ENCODE data around the gene CYP4A22. TPM values are rescaled to one million over a fixed set of nuclear protein-coding genes. Genes with fewer than 3 reads are reported as not detected.
"Not testable (repeated sequence)": the region's sequence is repeated elsewhere in the genome, so short reads cannot be mapped to it uniquely, and the experiment has no call there.

CYP4A22 gene
- total and polyA plus RNA-seq, 9 of the 15 experiments (the other 6 are each of a cell fraction or from before 2014, with no cell fraction given) = 0.07 TPM; not detected in 8

- H3K9ac ChIP-seq (ENCODE audit: insufficient read depth in 1 of 2, low read depth in 2 of 2, low read length in 2 of 2); H3K4me1 ChIP-seq (replicated peaks in 1 of 2; ENCODE audit: control insufficient read depth in 2 of 2, insufficient read depth in 2 of 2, low read length in 2 of 2); CTCF ChIA-PET (ENCODE audit: low intra/inter-chr PET ratio); BruUV-seq (replicated peaks); H3K36me3 ChIP-seq (ENCODE audit: control insufficient read depth, insufficient read depth, low read length); H3K27ac ChIP-seq (ENCODE audit: extremely low read depth, low read depth, low read length); H3K27me3 ChIP-seq (ENCODE audit: control insufficient read depth in 2 of 2, insufficient read depth in 2 of 2, low read length in 2 of 2); H3K9me3 ChIP-seq (replicated peaks; ENCODE audit: control insufficient read depth, insufficient read depth, low read depth, low read length); H4K20me1 ChIP-seq (replicated peaks; ENCODE audit: control insufficient read depth, insufficient read depth, low read length); ATAC-seq; H3K79me2 ChIP-seq (ENCODE audit: control insufficient read depth, insufficient read depth, low read length); H3K4me2 ChIP-seq (ENCODE audit: insufficient read depth, low read length); in situ Hi-C loops (cut with MboI); DNase-seq (ENCODE audit: extremely low read depth in 1 of 4, low spot score in 3 of 4); POLR2A ChIA-PET; H3K4me3 ChIP-seq; H2AFZ ChIP-seq (ENCODE audit: low read depth, low read length); FAIRE-seq; H3K9me1 ChIP-seq (ENCODE audit: control insufficient read depth, insufficient read depth, low read length): not testable (repeated sequence)
- intact Hi-C loops (cut with micrococcal nuclease) = loop anchor here (10.0 kb wide), 1 partner anchor 65 kb away; no protein-coding TSS in a partner anchor
These were observed 27.8 kb upstream of the CYP4A22 start for GRCh38 chr1:47109482-47109881.

- Histone ChIP-seq H3K79me2 (ENCODE audit: control insufficient read depth, insufficient read depth, low read length) (no peaks in the 10 kb centered on the region), H3K9me3 (replicated peaks; ENCODE audit: control insufficient read depth, insufficient read depth, low read depth, low read length) (no peaks in the 10 kb centered on the region), H3K27ac (ENCODE audit: extremely low read depth, low read depth, low read length) (no peak overlapping the region), H3K27me3 (ENCODE audit: control insufficient read depth in 2 of 2, insufficient read depth in 2 of 2, low read length in 2 of 2) (no peaks in the 10 kb centered on the region), H4K20me1 (replicated peaks; ENCODE audit: control insufficient read depth, insufficient read depth, low read length) (no peaks in the 10 kb centered on the region), H2AFZ (ENCODE audit: low read depth, low read length) (no peak overlapping the region), H3K4me3 (no peak overlapping the region), H3K9ac (ENCODE audit: insufficient read depth in 1 of 2, low read depth in 2 of 2, low read length in 2 of 2) (no peak overlapping the region), H3K9me1 (ENCODE audit: control insufficient read depth, insufficient read depth, low read length) (no peaks in the 10 kb centered on the region), H3K36me3 (ENCODE audit: control insufficient read depth, insufficient read depth, low read length) (no peaks in the 10 kb centered on the region), H3K4me1 (replicated peaks in 1 of 2; ENCODE audit: control insufficient read depth in 2 of 2, insufficient read depth in 2 of 2, low read length in 2 of 2) (no peaks in the 10 kb centered on the region), H3K4me2 (ENCODE audit: insufficient read depth, low read length) (no peak overlapping the region)
- 0% methylated on average over 4 of the region's 4 CpGs for WGBS (ENCODE audit: insufficient coverage, low coverage, missing lambda C conversion rate)
- POLR2A ChIA-PET = interaction anchor here (0.6 kb wide), 1 partner anchor 326 kb away, joined by 3 read pairs; no protein-coding TSS in a partner anchor
- TF ChIP-seq TOE1 (IDR thresholded peaks at IDR 0.05; ENCODE audit: borderline replicate concordance) (no peak), TOE1 (CRISPR knock-in tag; IDR thresholded peaks at IDR 0.05; ENCODE audit: borderline replicate concordance, low read depth) (no peak), POLR2B (IDR thresholded peaks at IDR 0.05; ENCODE audit: low read depth, partially characterized antibody) (no peak), ARID1B (IDR thresholded peaks at IDR 0.05) (no peak), ZNF12 (CRISPR knock-in tag; IDR thresholded peaks at IDR 0.05) (no peak), EP400 (IDR thresholded peaks at IDR 0.05) (no peak), JUND (IDR thresholded peaks at IDR 0.05; ENCODE audit: borderline replicate concordance, low read depth, low read length) (no peak), JUND (tag; IDR thresholded peaks at IDR 0.05; ENCODE audit: borderline replicate concordance, low read depth, low read length) (no peak), ZNF212 (CRISPR knock-in tag; IDR thresholded peaks at IDR 0.05) (no peak), GABPB2 (CRISPR knock-in tag; conservative IDR thresholded peaks at IDR 0.05) (no peak), MBD2 (IDR thresholded peaks at IDR 0.05; ENCODE audit: borderline replicate concordance, low read depth) (no peak), NCOA6 (IDR thresholded peaks at IDR 0.05) (no peak), IFI16 (CRISPR knock-in tag; IDR thresholded peaks at IDR 0.05) (no peak), ZBTB1 (CRISPR knock-in tag; IDR thresholded peaks at IDR 0.05; ENCODE audit: borderline replicate concordance, low read depth) (no peak), ZNF830 (CRISPR knock-in tag; IDR thresholded peaks at IDR 0.05) (no peak), RBFOX2 (IDR thresholded peaks at IDR 0.05; ENCODE audit: low read depth, low read length) (no peak), ZNF77 (CRISPR knock-in tag; IDR thresholded peaks at IDR 0.05) (no peak)
- CTCF ChIA-PET (ENCODE audit: low intra/inter-chr PET ratio) = interaction anchor here (0.7 kb wide), 1 partner anchor 676 kb away, joined by 5 read pairs; no protein-coding TSS in a partner anchor
- no TSS peak for BruUV-seq (replicated peaks)
- intact Hi-C loops (cut with micrococcal nuclease) (no loop called here), in situ Hi-C loops (cut with MboI) (no loop called here)
- FAIRE-seq (no peak), ATAC-seq (no peak), DNase-seq (ENCODE audit: extremely low read depth in 1 of 4, low spot score in 3 of 4) (no peak)
These were observed 24.1 kb upstream of the CYP4A22 start for GRCh38 chr1:47113178-47113577.

All from K562 (cell line).